H9 (cell line): ENCODE data around the gene VASP. TPM values are rescaled to one million over a fixed set of nuclear protein-coding genes. Genes with fewer than 3 reads are reported as not detected.

Experiments used
- DNase-seq: peaks from one replicate; pipeline ENCODE4 v3.0.0-alpha.2; 2017
- H2AFZ ChIP-seq: one replicate; pipeline ENCODE4 v1.6.1; 2013; ENCODE audit warnings: mild to moderate bottlenecking, low read length, control low read depth, moderate library complexity
- H2AK5ac ChIP-seq: 2 replicates; pipeline ENCODE4 v1.6.1; 2013; ENCODE audit warnings: low read length, control low read depth, mixed read lengths; ENCODE audit not compliant: insufficient read length
- H2BK120ac ChIP-seq: one replicate; pipeline ENCODE4 v1.6.1; 2013; ENCODE audit warnings: low read depth, mild to moderate bottlenecking, low read length, control low read depth, inconsistent platforms; ENCODE audit not compliant: poor library complexity, severe bottlenecking
- H2BK12ac ChIP-seq: 2 replicates; pipeline ENCODE4 v1.6.1; 2013; ENCODE audit warnings: low read length, control low read depth, mixed read lengths, low read depth; ENCODE audit not compliant: insufficient read length
- H2BK15ac ChIP-seq: 2 replicates; pipeline ENCODE4 v1.6.1; 2013; ENCODE audit warnings: low read depth, low read length, control low read depth
- H2BK20ac ChIP-seq: one replicate; pipeline ENCODE4 v1.6.1; 2013; ENCODE audit warnings: low read depth, mild to moderate bottlenecking, low read length, control low read depth, inconsistent platforms; ENCODE audit not compliant: poor library complexity, severe bottlenecking
- H2BK5ac ChIP-seq: 2 replicates; pipeline ENCODE4 v1.6.1; 2013; ENCODE audit warnings: low read length, control low read depth, mixed read lengths; ENCODE audit not compliant: insufficient read length
- H3K14ac ChIP-seq: 2 replicates; pipeline ENCODE4 v1.6.1; 2013; ENCODE audit warnings: low read length, control low read depth; ENCODE audit not compliant: insufficient read depth
- H3K18ac ChIP-seq: 2 replicates; pipeline ENCODE4 v1.6.1; 2013; ENCODE audit warnings: low read depth, mild to moderate bottlenecking, mixed read lengths, low read length, control low read depth; ENCODE audit not compliant: insufficient read length
- H3K23ac ChIP-seq: 2 replicates; pipeline ENCODE4 v1.6.1; 2013; ENCODE audit warnings: low read length, control low read depth, mixed read lengths, low read depth; ENCODE audit not compliant: insufficient read length
- H3K23me2 ChIP-seq: 2 replicates; pipeline ENCODE4 v1.6.1; 2013; ENCODE audit warnings: low read depth, mild to moderate bottlenecking, mixed read lengths, low read length, control low read depth; ENCODE audit not compliant: insufficient read length, poor library complexity, severe bottlenecking
- H3K27ac ChIP-seq: 2 replicates; pipeline ENCODE4 v1.5.1; 2013; ENCODE audit warnings: low read length, control low read depth, mixed read lengths, low read depth; ENCODE audit not compliant: insufficient read length
- H3K27me3 ChIP-seq: 2 replicates; pipeline ENCODE4 v1.6.1; 2013; ENCODE audit warnings: low read length, control low read depth, inconsistent platforms; ENCODE audit not compliant: insufficient read depth
- H3K4ac ChIP-seq: 2 replicates; pipeline ENCODE4 v1.6.1; 2013; ENCODE audit warnings: low read depth, mild to moderate bottlenecking, control low read depth, inconsistent platforms, low read length, moderate library complexity
- H3K4me1 ChIP-seq: 2 replicates; pipeline ENCODE4 v1.6.1; 2013; ENCODE audit warnings: low read length, control low read depth, inconsistent platforms; ENCODE audit not compliant: insufficient read depth
- H3K4me2 ChIP-seq: 2 replicates; pipeline ENCODE4 v1.6.1; 2013; ENCODE audit warnings: low read length, control low read depth, mixed read lengths; ENCODE audit not compliant: insufficient read length, insufficient read depth
- H3K56ac ChIP-seq: 2 replicates; pipeline ENCODE4 v1.6.1; 2013; ENCODE audit warnings: low read depth, mild to moderate bottlenecking, mixed read lengths, low read length, control low read depth; ENCODE audit not compliant: insufficient read length
- H3K79me1 ChIP-seq: 2 replicates; pipeline ENCODE4 v1.6.1; 2013; ENCODE audit warnings: low read depth, mild to moderate bottlenecking, moderate library complexity, low read length, control low read depth, inconsistent platforms; ENCODE audit not compliant: insufficient read depth, poor library complexity, severe bottlenecking
- H3K79me2 ChIP-seq: 2 replicates; pipeline ENCODE4 v1.6.1; 2013; ENCODE audit warnings: low read length, control low read depth, inconsistent platforms; ENCODE audit not compliant: insufficient read depth
- H3K9ac ChIP-seq: 2 replicates; pipeline ENCODE4 v1.6.1; 2013; ENCODE audit warnings: low read length, control low read depth, mixed read lengths; ENCODE audit not compliant: insufficient read length; ENCODE audit errors: extremely low read depth
- H3K9me3 ChIP-seq: one replicate; pipeline ENCODE4 v1.6.1; 2013; ENCODE audit warnings: low read depth, low read length, inconsistent platforms; ENCODE audit not compliant: control insufficient read depth
- H3T11ph ChIP-seq: one replicate; pipeline ENCODE4 v1.6.1; 2013; ENCODE audit warnings: mild to moderate bottlenecking, low read length, control low read depth, inconsistent platforms
- H4K20me1 ChIP-seq: one replicate; pipeline ENCODE4 v1.6.1; 2013; ENCODE audit not compliant: control insufficient read depth, insufficient read length, insufficient read depth
- H4K5ac ChIP-seq: 2 replicates; pipeline ENCODE4 v1.6.1; 2013; ENCODE audit warnings: low read depth, mild to moderate bottlenecking, mixed read lengths, low read length, control low read depth; ENCODE audit not compliant: insufficient read length
- H4K8ac ChIP-seq: replicated peaks from 2 replicates; pipeline ENCODE4 v1.6.1; 2013; ENCODE audit warnings: low read length, control low read depth, mixed read lengths, low read depth; ENCODE audit not compliant: insufficient read length
- H4K91ac ChIP-seq: 2 replicates; pipeline ENCODE4 v1.6.1; 2013; ENCODE audit warnings: low read depth, mild to moderate bottlenecking, moderate library complexity, mixed read lengths, low read length, control low read depth; ENCODE audit not compliant: insufficient read length
- H3K27ac Mint-ChIP-seq, 3 experiments: 2 replicates in 2 of 3; 3 replicates in 1 of 3; pipeline ENCODE4 v1.8.0; 2020 to 2021; ENCODE audit warnings: mixed read lengths in 3 of 3, mild to moderate bottlenecking in 1 of 3, moderate library complexity in 1 of 3
- H3K27me3 Mint-ChIP-seq: 2 replicates; pipeline ENCODE4 v1.8.0; 2021; ENCODE audit warnings: low read depth, mild to moderate bottlenecking, moderate library complexity, mixed read lengths
- H3K36me3 Mint-ChIP-seq, 3 experiments: 2 replicates in 2 of 3; 3 replicates in 1 of 3; pipeline ENCODE4 v1.8.0; 2020 to 2021; ENCODE audit warnings: low read depth in 3 of 3, mixed read lengths in 3 of 3; ENCODE audit not compliant: insufficient read depth in 1 of 3
- H3K4me1 Mint-ChIP-seq, 2 experiments: 2 replicates each; pipeline ENCODE4 v1.8.0; 2020; ENCODE audit warnings: mixed read lengths in 2 of 2
- H3K4me3 Mint-ChIP-seq, 2 experiments: 2 replicates in 1 of 2; 3 replicates in 1 of 2; pipeline ENCODE4 v1.8.0; 2020 to 2021; ENCODE audit warnings: mild to moderate bottlenecking in 2 of 2, mixed read lengths in 2 of 2, moderate library complexity in 1 of 2
- H3K9me3 Mint-ChIP-seq, 2 experiments: 2 replicates in 1 of 2; 3 replicates in 1 of 2; pipeline ENCODE4 v1.8.0; 2020; ENCODE audit warnings: mild to moderate bottlenecking in 2 of 2, mixed read lengths in 2 of 2, moderate library complexity in 1 of 2
- CTCF ChIP-seq: fragments of 200-600 bp; sonication (generic); conservative IDR thresholded peaks from 3 replicates; pipeline ENCODE4 v1.8.0; 2021; ENCODE audit warnings: antibody characterized with exemption, mild to moderate bottlenecking
- whole genome bisulfite sequencing: extraction: QIAGEN DNeasy Blood & Tissue Kit; methylation state at CpG from one replicate; pipeline ENCODE4 v1.1.7; 2013; ENCODE audit warnings: missing lambda C conversion rate, low lambda C conversion rate, mixed read lengths; ENCODE audit not compliant: insufficient read length; ENCODE audit errors: extremely low coverage; 5-methylcytosine and 5-hydroxymethylcytosine counted together
- total RNA-seq: library from RNA; stranded (reverse); gene quantifications from 2 replicates; pipeline ENCODE4 v1.2.1, GENCODE V29; 2021

The VASP gene
- total RNA-seq, 1 experiment from 2014 or later, result 157 TPM

- Histone ChIP-seq H3K23ac (no peak overlapping the region), H3K18ac (no peak overlapping the region), H2BK20ac (no peak overlapping the region), H3K27me3 (no peaks in the 10 kb centered on the region; the same call in 1 of the 2 replicates), H3K56ac (no peak overlapping the region), H2BK15ac (no peak overlapping the region), H4K5ac (no peak overlapping the region), H4K8ac (no peak overlapping the region), H3K4ac (no peak overlapping the region), H3K9me3 (no peaks in the 10 kb centered on the region), H3K79me1 (no peaks in the 10 kb centered on the region), H2AK5ac (no peak overlapping the region), H3K4me2 (peak overlapping the region; percentile 82), H3K9ac (no peak overlapping the region), H3K79me2 (no peaks in the 10 kb centered on the region), H2BK120ac (no peak overlapping the region), H3K14ac (no peak overlapping the region), H3K4me1 (peaks cover 4% of the 10 kb centered on the region; the same call in 1 of the 2 replicates), H4K20me1 (no peaks in the 10 kb centered on the region), H2BK12ac (no peak overlapping the region), H3K27ac (no peak overlapping the region), H4K91ac (no peak overlapping the region), H3K23me2 (peaks cover 20% of the 10 kb centered on the region), H3T11ph (no peak overlapping the region), H2AFZ (no peak overlapping the region), H2BK5ac (no peak overlapping the region)
- no peak for TF ChIP-seq CTCF
- Mint-ChIP-seq H3K4me1 (peaks cover 37 to 56% of the 10 kb centered on the region in 2 experiments), H3K27ac (0 out of 7 replicates have a peak overlapping the region, but pooled peaks of 1 of the 3 experiments have one; percentile 16), H3K4me3 (peak overlapping the region; percentile 57 to 84), H3K9me3 (no peaks in the 10 kb centered on the region; a peak in 2 of 5 replicates), H3K36me3 (peaks cover 0 to 7% (median 6%) of the 10 kb centered on the region in 3 experiments; a peak in 6 of 7 replicates), H3K27me3 (peaks cover 33% of the 10 kb centered on the region)
- peak; percentile 57 for DNase-seq
- WGBS, result no CpG with 5 or more reads among the region's 16 CpGs
Measured at GRCh38 chr19:45497791-45498190, 9.5 kb upstream of the VASP start.
